Osteocyte (in vitro differentiated cells): ENCODE results near the gene HOXC9. TPM values are rescaled to one million over a fixed set of nuclear protein-coding genes. Genes with fewer than 3 reads are reported as not detected.
A peak's percentile ranks its signal among the peaks of the same experiment; 100 is the strongest.

Experiments
- DNase-seq: peaks from one replicate; pipeline ENCODE4 v3.0.0; 2021; ENCODE audit warnings: mixed read lengths; ENCODE audit not compliant: unreplicated experiment; ENCODE audit errors: extremely low spot score
- H3K27ac Mint-ChIP-seq: one replicate; pipeline ENCODE4 v1.8.0; 2021; ENCODE audit warnings: mild to moderate bottlenecking, mixed read lengths; ENCODE audit not compliant: unreplicated experiment
- H3K27me3 Mint-ChIP-seq: one replicate; pipeline ENCODE4 v1.8.0; 2021; ENCODE audit warnings: mixed read lengths; ENCODE audit not compliant: unreplicated experiment
- H3K36me3 Mint-ChIP-seq: one replicate; pipeline ENCODE4 v1.8.0; 2021; ENCODE audit warnings: mixed read lengths; ENCODE audit not compliant: unreplicated experiment
- H3K4me1 Mint-ChIP-seq: one replicate; pipeline ENCODE4 v1.8.0; 2021; ENCODE audit warnings: mixed read lengths; ENCODE audit not compliant: unreplicated experiment
- H3K4me3 Mint-ChIP-seq: one replicate; pipeline ENCODE4 v1.8.0; 2021; ENCODE audit warnings: mild to moderate bottlenecking, moderate library complexity, mixed read lengths; ENCODE audit not compliant: unreplicated experiment
- H3K9me3 Mint-ChIP-seq: one replicate; pipeline ENCODE4 v1.8.0; 2021; ENCODE audit warnings: mixed read lengths; ENCODE audit not compliant: unreplicated experiment
- total RNA-seq: library from RNA; stranded (reverse); gene quantifications from 2 replicates; pipeline ENCODE4 v1.2.1, GENCODE V29; 2021
- TF ChIP-seq, protein P1 (sequence below): fragments of 200-600 bp; sonication (generic); IDR thresholded peaks from 2 replicates; pipeline ENCODE4 v1.5.0; 2021; ENCODE audit warnings: antibody characterized with exemption, mild to moderate bottlenecking, moderate library complexity

HOXC9 gene
- total RNA-seq, 1 donor from 2014 or later: not detected

- DNase-seq: no peak
- peak overlapping the region; percentile 17 for H3K4me3 Mint-ChIP-seq
- H3K4me1 Mint-ChIP-seq: peaks cover 23% of the 10 kb centered on the region
- H3K27me3 Mint-ChIP-seq: peaks cover 84% of the 10 kb centered on the region
- H3K9me3 Mint-ChIP-seq: peaks cover 4% of the 10 kb centered on the region
- no peaks in the 10 kb centered on the region for H3K36me3 Mint-ChIP-seq
- no peak overlapping the region for H3K27ac Mint-ChIP-seq
- TF ChIP-seq, protein P1, sequence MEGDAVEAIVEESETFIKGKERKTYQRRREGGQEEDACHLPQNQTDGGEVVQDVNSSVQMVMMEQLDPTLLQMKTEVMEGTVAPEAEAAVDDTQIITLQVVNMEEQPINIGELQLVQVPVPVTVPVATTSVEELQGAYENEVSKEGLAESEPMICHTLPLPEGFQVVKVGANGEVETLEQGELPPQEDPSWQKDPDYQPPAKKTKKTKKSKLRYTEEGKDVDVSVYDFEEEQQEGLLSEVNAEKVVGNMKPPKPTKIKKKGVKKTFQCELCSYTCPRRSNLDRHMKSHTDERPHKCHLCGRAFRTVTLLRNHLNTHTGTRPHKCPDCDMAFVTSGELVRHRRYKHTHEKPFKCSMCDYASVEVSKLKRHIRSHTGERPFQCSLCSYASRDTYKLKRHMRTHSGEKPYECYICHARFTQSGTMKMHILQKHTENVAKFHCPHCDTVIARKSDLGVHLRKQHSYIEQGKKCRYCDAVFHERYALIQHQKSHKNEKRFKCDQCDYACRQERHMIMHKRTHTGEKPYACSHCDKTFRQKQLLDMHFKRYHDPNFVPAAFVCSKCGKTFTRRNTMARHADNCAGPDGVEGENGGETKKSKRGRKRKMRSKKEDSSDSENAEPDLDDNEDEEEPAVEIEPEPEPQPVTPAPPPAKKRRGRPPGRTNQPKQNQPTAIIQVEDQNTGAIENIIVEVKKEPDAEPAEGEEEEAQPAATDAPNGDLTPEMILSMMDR: no peak
Observed at GRCh38 chr12:54030889-54031471, 31.0 kb downstream of the HOXC9 start.

GRCh38 chr12:54031480-54031879 is 31.5 kb downstream of the HOXC9 start:
- no peaks in the 10 kb centered on the region for H3K36me3 Mint-ChIP-seq
- H3K4me1 Mint-ChIP-seq: peaks cover 23% of the 10 kb centered on the region
- H3K9me3 Mint-ChIP-seq: peaks cover 4% of the 10 kb centered on the region
- no peak for DNase-seq
- peaks cover 85% of the 10 kb centered on the region for H3K27me3 Mint-ChIP-seq
- H3K27ac Mint-ChIP-seq: no peak overlapping the region
- H3K4me3 Mint-ChIP-seq: no peak overlapping the region
- TF ChIP-seq, protein P1: no peak

- H3K27me3 Mint-ChIP-seq: peaks cover 83% of the 10 kb centered on the region
- peaks cover 4% of the 10 kb centered on the region for H3K9me3 Mint-ChIP-seq
- no peak overlapping the region for H3K4me3 Mint-ChIP-seq
- H3K4me1 Mint-ChIP-seq: peaks cover 21% of the 10 kb centered on the region
- DNase-seq: no peak
- H3K27ac Mint-ChIP-seq: no peak overlapping the region
- no peaks in the 10 kb centered on the region for H3K36me3 Mint-ChIP-seq
- TF ChIP-seq, protein P1: no peak
Observed at GRCh38 chr12:54032086-54032619, 32.2 kb downstream of the HOXC9 start.

DNA sequence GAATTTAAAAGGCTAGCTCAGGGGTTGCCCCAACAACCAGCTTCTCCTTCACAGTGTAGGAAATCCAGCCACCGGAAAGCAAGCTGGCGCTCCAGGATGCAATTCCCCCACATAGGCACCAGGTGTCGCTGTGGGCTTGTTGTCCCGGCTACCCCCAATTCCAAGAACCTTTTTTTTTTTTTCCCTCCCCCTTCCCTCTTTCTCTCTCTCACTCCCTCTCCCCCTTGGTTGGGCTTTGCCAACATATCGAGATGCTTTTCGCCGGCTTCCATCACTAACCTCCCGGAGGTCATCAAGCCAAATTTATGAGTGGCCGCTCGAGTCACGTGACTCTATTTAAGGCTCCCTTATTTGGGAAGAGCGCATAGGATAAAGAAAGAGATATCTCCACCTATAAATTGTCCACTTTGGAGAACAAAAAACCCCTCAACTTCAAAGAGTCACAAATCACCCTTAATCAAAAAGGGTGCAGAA is 32.7 kb downstream of the HOXC9 start, which contains the start of gene HOXC5:
HOXC5 (plus strand) TSS at position 424 of the 474 bp plus-strand sequence. CDS start 73 bp downstream, outside the sequence.
- H3K36me3 Mint-ChIP-seq: no peaks in the 10 kb centered on the region
- H3K4me1 Mint-ChIP-seq: peaks cover 21% of the 10 kb centered on the region
- H3K27ac Mint-ChIP-seq: no peak within 1 kb of the TSS
- peaks cover 4% of the 10 kb centered on the region for H3K9me3 Mint-ChIP-seq
- TF ChIP-seq, protein P1: peak; percentile 63
- no peak for DNase-seq
- no peak within 1 kb of the TSS for H3K4me3 Mint-ChIP-seq
- H3K27me3 Mint-ChIP-seq: peaks cover 83% of the 10 kb centered on the region

- Mint-ChIP-seq H3K9me3 (peaks cover 4% of the 10 kb centered on the region), H3K4me3 (no peak overlapping the region), H3K36me3 (no peaks in the 10 kb centered on the region), H3K27me3 (peaks cover 78% of the 10 kb centered on the region), H3K4me1 (peaks cover 21% of the 10 kb centered on the region), H3K27ac (no peak overlapping the region)
- DNase-seq: no peak
- TF ChIP-seq, protein P1: no peak
Observed at GRCh38 chr12:54033106-54033979, 33.4 kb downstream of the HOXC9 start.
